ENCODE results near the gene OR4F17. TPM values are rescaled to one million over a fixed set of nuclear protein-coding genes. Genes with fewer than 3 reads are reported as not detected.
"Not testable (repeated sequence)": the region's sequence is repeated elsewhere in the genome, so short reads cannot be mapped to it uniquely, and the experiment has no call there.

OR4F17 gene
- not detected in 2 replicates for total RNA-seq

- not testable (repeated sequence) for DNase-seq (ENCODE audit: low read depth)
These were observed at the start of gene OR4F17 for GRCh38 chr19:106804-107203. Gene OR4F17 (plus strand): TSS chr19:107104. CDS start chr19:110679, 3,575 bp downstream.

GRCh38 chr19:70793-71192 lies 36.1 kb upstream of the OR4F17 start:
- H3K4me3 ChIP-seq (ENCODE audit: low read depth, low read length); DNase-seq (ENCODE audit: low read depth): not testable (repeated sequence)

More at GRCh38 chr19:106804-107203, at the start of gene OR4F17:
- H3K4me3 ChIP-seq (ENCODE audit: low read depth, low read length), result not testable (repeated sequence)

- H3K4me3 ChIP-seq (ENCODE audit: low read depth, low read length); DNase-seq (ENCODE audit: low read depth): not testable (repeated sequence)
These were observed 24.0 kb upstream of the OR4F17 start for GRCh38 chr19:82864-83263.

- DNase-seq (ENCODE audit: low read depth); H3K4me3 ChIP-seq (ENCODE audit: low read depth, low read length): not testable (repeated sequence)
These were observed 23.3 kb upstream of the OR4F17 start for GRCh38 chr19:83626-84025.

- not testable (repeated sequence) for H3K4me3 ChIP-seq (ENCODE audit: low read depth, low read length); DNase-seq (ENCODE audit: low read depth)
These were observed 16.2 kb upstream of the OR4F17 start for GRCh38 chr19:90678-91077.

GRCh38 chr19:94794-95193 lies 12.1 kb upstream of the OR4F17 start:
- not testable (repeated sequence) for DNase-seq (ENCODE audit: low read depth); H3K4me3 ChIP-seq (ENCODE audit: low read depth, low read length)

GRCh38 chr19:97647-98046 lies 9.3 kb upstream of the OR4F17 start:
- H3K4me3 ChIP-seq (ENCODE audit: low read depth, low read length); DNase-seq (ENCODE audit: low read depth): not testable (repeated sequence)

- DNase-seq (ENCODE audit: low read depth); H3K4me3 ChIP-seq (ENCODE audit: low read depth, low read length): not testable (repeated sequence)
These were observed 13.7 kb downstream of the OR4F17 start for GRCh38 chr19:120443-121140.

Other genes starting within 250 kb of the OR4F17 start
- gene PLPP2, start 184.3 kb downstream of the OR4F17 start, total RNA-seq, result 45.2 and 51.7 TPM in 2 replicates
- gene MIER2, start 237.7 kb downstream of the OR4F17 start, total RNA-seq, result 12.0 and 21.3 TPM in 2 replicates

Data from epithelial cell of proximal tubule (primary cell).